MM.1S (cell line): ENCODE data around the gene IFT172.

Experiments
- DNase-seq: peaks from one replicate; pipeline ENCODE4 v3.0.0-alpha.2; 2015
- H2AFZ ChIP-seq: fragments of 300-600 bp; sonication (generic); 2 replicates; pipeline ENCODE4 v1.6.0; 2016; ENCODE audit warnings: antibody characterized with exemption, low read length
- H3F3A ChIP-seq: fragments of 300-600 bp; sonication (generic); 2 replicates; pipeline ENCODE4 v1.6.1; 2016; ENCODE audit warnings: mild to moderate bottlenecking, antibody characterized with exemption, low read length, moderate library complexity, mixed read lengths; ENCODE audit not compliant: insufficient read depth
- H3K27ac ChIP-seq: fragments of 300-600 bp; sonication (generic); 2 replicates; pipeline ENCODE4 v1.5.1; 2016; ENCODE audit warnings: mild to moderate bottlenecking, low read length
- H3K27me3 ChIP-seq: fragments of 300-600 bp; sonication (generic); replicated peaks from 2 replicates; pipeline ENCODE4 v1.6.0; 2016; ENCODE audit warnings: low read length; ENCODE audit not compliant: insufficient read depth
- H3K36me3 ChIP-seq: fragments of 300-600 bp; sonication (generic); replicated peaks from 2 replicates; pipeline ENCODE4 v1.6.1; 2016; ENCODE audit warnings: mild to moderate bottlenecking, low read length, mixed read lengths; ENCODE audit not compliant: insufficient read depth
- H3K4me1 ChIP-seq: fragments of 300-600 bp; sonication (generic); 2 replicates; pipeline ENCODE4 v1.6.1; 2016; ENCODE audit warnings: low read length, mixed read lengths
- H3K4me2 ChIP-seq: fragments of 300-600 bp; sonication (generic); 2 replicates; pipeline ENCODE4 v1.6.0; 2016; ENCODE audit warnings: low read depth, low read length
- H3K4me3 ChIP-seq: fragments of 300-600 bp; sonication (generic); 2 replicates; pipeline ENCODE4 v1.5.1; 2016; ENCODE audit warnings: low read length, mixed read lengths
- H3K79me2 ChIP-seq: fragments of 300-600 bp; sonication (generic); 2 replicates; pipeline ENCODE4 v1.6.1; 2016; ENCODE audit warnings: mixed run types, low read length, mixed read lengths
- H3K9ac ChIP-seq: fragments of 300-600 bp; sonication (generic); 2 replicates; pipeline ENCODE4 v1.6.1; 2016; ENCODE audit warnings: low read length, mixed read lengths
- H3K9me2 ChIP-seq: fragments of 300-600 bp; sonication (generic); replicated peaks from 2 replicates; pipeline ENCODE4 v1.6.1; 2016; ENCODE audit warnings: mild to moderate bottlenecking, low read length, mixed read lengths; ENCODE audit not compliant: insufficient read depth
- H3K9me3 ChIP-seq: fragments of 300-600 bp; sonication (generic); replicated peaks from 2 replicates; pipeline ENCODE4 v1.6.1; 2016; ENCODE audit warnings: mild to moderate bottlenecking, low read length, mixed read lengths; ENCODE audit not compliant: insufficient read depth
- H4K20me1 ChIP-seq: fragments of 300-600 bp; sonication (generic); 2 replicates; pipeline ENCODE4 v1.6.1; 2016; ENCODE audit warnings: mild to moderate bottlenecking, low read length, moderate library complexity, mixed read lengths; ENCODE audit not compliant: insufficient read depth
- EZH2 ChIP-seq: fragments of 300-600 bp; sonication (generic); optimal IDR thresholded peaks from 2 replicates; pipeline ENCODE3; 2017; ENCODE audit warnings: low read depth, mild to moderate bottlenecking, antibody characterized with exemption, low read length, mixed read lengths
- EZH2phosphoT487 ChIP-seq: fragments of 300-600 bp; sonication (generic); IDR thresholded peaks from 2 replicates; pipeline ENCODE4 v1.6.1; 2018; ENCODE audit warnings: antibody characterized with exemption, low read length
- TF ChIP-seq, protein P1 (sequence below): fragments of 300-600 bp; sonication (generic); IDR thresholded peaks from 2 replicates; pipeline ENCODE4 v1.5.1; 2016; ENCODE audit warnings: antibody characterized with exemption, low read length, mixed read lengths

Gene IFT172

DNA sequence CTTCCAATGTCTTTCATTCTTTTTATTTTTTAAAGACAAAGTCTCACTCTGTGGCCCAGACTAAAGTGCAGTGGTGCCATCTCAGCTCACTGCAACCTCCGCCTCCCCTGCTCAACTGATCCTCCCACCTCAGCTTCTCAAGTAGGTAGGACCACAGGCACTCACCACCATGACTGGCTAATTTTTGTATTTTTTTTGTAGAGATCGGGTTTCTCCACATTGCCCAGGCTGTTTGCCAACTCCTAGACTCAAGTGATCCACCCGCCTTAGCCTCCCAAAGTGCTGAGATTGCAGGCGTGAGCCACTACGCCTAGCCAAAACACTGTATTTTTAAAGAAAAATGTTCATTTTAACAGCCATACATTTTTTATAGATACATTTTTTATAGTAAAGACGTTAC, 19.8 kb upstream of the IFT172 start:
- Histone ChIP-seq H2AFZ (no peak overlapping the region), H4K20me1 (no peaks in the 10 kb centered on the region)
- no peak for DNase-seq

DNA sequence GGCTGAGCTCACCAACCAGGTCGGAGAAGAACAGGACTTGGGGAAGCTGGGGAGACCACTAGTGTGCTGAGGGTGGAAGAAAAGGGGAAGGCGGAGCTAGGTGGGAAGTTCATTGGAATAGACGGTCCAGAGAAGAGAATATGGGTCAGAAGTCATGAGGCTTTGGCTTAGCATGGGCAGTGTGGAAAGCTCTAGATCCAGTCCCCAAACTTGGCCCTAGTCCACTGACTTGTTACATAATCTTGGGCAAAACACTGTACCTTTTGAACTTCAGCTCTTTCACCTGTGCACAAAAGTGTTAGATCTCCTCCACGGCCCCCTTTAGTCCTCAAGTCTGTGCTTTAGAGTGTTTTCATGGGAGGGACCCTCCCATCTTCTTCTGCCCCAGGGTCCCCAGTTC, 17.8 kb upstream of the IFT172 start:
- TF ChIP-seq EZH2phosphoT487: no peak
- no peak for TF ChIP-seq EZH2
- TF ChIP-seq, protein P1, sequence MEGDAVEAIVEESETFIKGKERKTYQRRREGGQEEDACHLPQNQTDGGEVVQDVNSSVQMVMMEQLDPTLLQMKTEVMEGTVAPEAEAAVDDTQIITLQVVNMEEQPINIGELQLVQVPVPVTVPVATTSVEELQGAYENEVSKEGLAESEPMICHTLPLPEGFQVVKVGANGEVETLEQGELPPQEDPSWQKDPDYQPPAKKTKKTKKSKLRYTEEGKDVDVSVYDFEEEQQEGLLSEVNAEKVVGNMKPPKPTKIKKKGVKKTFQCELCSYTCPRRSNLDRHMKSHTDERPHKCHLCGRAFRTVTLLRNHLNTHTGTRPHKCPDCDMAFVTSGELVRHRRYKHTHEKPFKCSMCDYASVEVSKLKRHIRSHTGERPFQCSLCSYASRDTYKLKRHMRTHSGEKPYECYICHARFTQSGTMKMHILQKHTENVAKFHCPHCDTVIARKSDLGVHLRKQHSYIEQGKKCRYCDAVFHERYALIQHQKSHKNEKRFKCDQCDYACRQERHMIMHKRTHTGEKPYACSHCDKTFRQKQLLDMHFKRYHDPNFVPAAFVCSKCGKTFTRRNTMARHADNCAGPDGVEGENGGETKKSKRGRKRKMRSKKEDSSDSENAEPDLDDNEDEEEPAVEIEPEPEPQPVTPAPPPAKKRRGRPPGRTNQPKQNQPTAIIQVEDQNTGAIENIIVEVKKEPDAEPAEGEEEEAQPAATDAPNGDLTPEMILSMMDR: no peak
- Histone ChIP-seq H3K9me3 (no peaks in the 10 kb centered on the region), H3K4me3 (no peak overlapping the region), H3K9ac (no peak overlapping the region), H3K79me2 (no peaks in the 10 kb centered on the region), H3K27ac (no peak overlapping the region), H3K36me3 (no peaks in the 10 kb centered on the region), H4K20me1 (no peaks in the 10 kb centered on the region), H2AFZ (no peak overlapping the region), H3F3A (no peaks in the 10 kb centered on the region), H3K4me1 (no peaks in the 10 kb centered on the region), H3K27me3 (no peaks in the 10 kb centered on the region), H3K4me2 (no peak overlapping the region), H3K9me2 (no peaks in the 10 kb centered on the region)
- DNase-seq: no peak

More for the DNA sequence above, 19.8 kb upstream of the IFT172 start:
- H3K79me2 ChIP-seq: no peaks in the 10 kb centered on the region
- H3K9ac ChIP-seq: no peak overlapping the region
- H3K27ac ChIP-seq: no peak overlapping the region
- no peaks in the 10 kb centered on the region for H3K36me3 ChIP-seq
- no peak overlapping the region for H3K4me3 ChIP-seq
- no peak overlapping the region for H3K4me2 ChIP-seq
- TF ChIP-seq EZH2 (no peak), EZH2phosphoT487 (no peak)
- TF ChIP-seq, protein P1: no peak
- H3K27me3 ChIP-seq: no peaks in the 10 kb centered on the region
- H3K9me3 ChIP-seq: no peaks in the 10 kb centered on the region
- no peaks in the 10 kb centered on the region for H3K9me2 ChIP-seq
- no peaks in the 10 kb centered on the region for H3F3A ChIP-seq
- no peaks in the 10 kb centered on the region for H3K4me1 ChIP-seq

DNA sequence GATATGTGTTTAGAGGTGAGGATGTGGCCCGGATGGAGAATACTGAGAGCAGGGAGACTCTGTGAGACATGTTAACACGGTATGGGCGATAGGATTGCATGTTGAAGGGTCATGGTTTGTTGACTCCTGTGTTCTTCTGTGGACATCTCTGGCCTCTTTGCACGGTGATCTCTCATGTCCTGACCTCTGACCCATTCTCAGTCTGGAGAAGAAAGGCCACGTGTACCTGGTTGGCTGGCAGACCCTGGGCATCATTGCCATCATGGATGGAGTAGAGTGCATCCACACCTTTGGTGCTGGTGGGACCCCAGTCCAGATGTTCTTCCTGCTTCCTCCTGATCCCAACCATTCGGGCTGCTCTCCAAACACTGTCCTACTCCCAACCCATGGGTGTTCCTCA, 17.0 kb upstream of the IFT172 start:
- no peak overlapping the region for H3K4me3 ChIP-seq
- no peaks in the 10 kb centered on the region for H3K9me3 ChIP-seq
- H4K20me1 ChIP-seq: no peaks in the 10 kb centered on the region
- no peak overlapping the region for H3K9ac ChIP-seq
- H3K4me2 ChIP-seq: no peak overlapping the region
- no peaks in the 10 kb centered on the region for H3K4me1 ChIP-seq
- no peaks in the 10 kb centered on the region for H3K36me3 ChIP-seq
- H3K79me2 ChIP-seq: no peaks in the 10 kb centered on the region
- H2AFZ ChIP-seq: no peak overlapping the region
- TF ChIP-seq EZH2phosphoT487 (no peak), EZH2 (no peak)
- TF ChIP-seq, protein P1: no peak
- DNase-seq: no peak
- H3K27ac ChIP-seq: no peak overlapping the region
- H3F3A ChIP-seq: no peaks in the 10 kb centered on the region
- H3K9me2 ChIP-seq: no peaks in the 10 kb centered on the region
- no peaks in the 10 kb centered on the region for H3K27me3 ChIP-seq
